ENCODE results near the gene SORCS2.

DNA sequence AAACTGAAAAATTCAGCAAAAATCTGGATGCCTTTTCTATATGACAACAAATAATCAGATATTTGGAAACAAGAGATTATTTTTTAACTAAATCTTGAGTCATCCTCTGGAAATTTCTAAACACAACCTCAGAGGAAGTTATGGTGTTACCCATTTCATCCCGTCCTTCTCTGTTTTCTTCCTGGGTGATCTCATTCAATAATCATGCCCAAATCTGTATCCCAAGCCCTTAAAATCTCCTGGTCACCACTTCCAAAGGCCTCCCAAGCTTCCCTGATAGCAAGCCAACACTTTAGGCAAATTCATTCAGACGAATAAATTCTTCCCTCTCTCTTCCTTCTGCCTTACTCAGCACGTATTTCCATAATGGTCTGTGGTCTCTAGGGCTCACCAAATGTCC lies 9.7 kb upstream of the SORCS2 start:
- TF ChIP-seq CTCF (IDR thresholded peaks at IDR 0.05) (no peak), POLR2A (IDR thresholded peaks at IDR 0.05) (no peak)

Measured in prostate gland (tissue), 2 donors.